Tibial artery (tissue), 4 donors: ENCODE data around the gene ANKRD34A.

Experiments
- DNase-seq, 2 donors: peaks; one replicate each; pipeline ENCODE4 v3.0.0-alpha.2; 2019
- H3K27ac ChIP-seq, 2 donors: fragments of 200-600 bp; sonication (generic) in 1 of 2; 1 replicate in 1 of 2; 2 replicates in 1 of 2; pipeline ENCODE4 v1.5.1; 2018 to 2019; ENCODE audit warnings: mild to moderate bottlenecking in 1 of 2
- H3K27me3 ChIP-seq, 2 donors: fragments of 200-600 bp; sonication (generic) in 1 of 2; one replicate each; pipeline versions ENCODE4 v1.5.1 to v1.6.0; 2016 to 2019
- H3K36me3 ChIP-seq, 3 donors: fragments of 200-600 bp; sonication (generic) in 2 of 3; one replicate each; pipeline ENCODE4 v1.5.1; 2016 to 2019; ENCODE audit warnings: mild to moderate bottlenecking in 2 of 3
- H3K4me1 ChIP-seq, 4 donors: fragments of 200-600 bp; sonication (generic) in 2 of 4; 1 replicate in 3 of 4; 2 replicates in 1 of 4; pipeline ENCODE4 v1.5.1; 2016 to 2019
- H3K4me3 ChIP-seq, 2 donors: fragments of 200-600 bp; sonication (generic) in 1 of 2; 1 replicate in 1 of 2; 2 replicates in 1 of 2; pipeline ENCODE4 v1.5.1; 2018 to 2019; ENCODE audit warnings: mild to moderate bottlenecking in 2 of 2
- H3K9me3 ChIP-seq, 3 donors: fragments of 200-600 bp; sonication (generic) in 1 of 3; one replicate each; pipeline ENCODE4 v1.5.1; 2016 to 2019
- CTCF ChIP-seq, 2 experiments: fragments of 200-600 bp in 1 of 2; fragments of 450-650 bp in 1 of 2; IDR thresholded peaks; one replicate each; pipeline ENCODE4 v1.5.1; 2017 to 2019; ENCODE audit warnings: antibody characterized with exemption in 2 of 2, mild to moderate bottlenecking in 1 of 2, moderate library complexity in 1 of 2
- intact Hi-C: fragments of 100-400 bp; cut with DNase I; formaldehyde crosslinking; loops from one replicate; pipeline ENCODE4 v1.15.0; 2023; ENCODE audit warnings: low total_unique reads

The ANKRD34A gene

GRCh38 chr1:146007489-146008133 lies 43.2 kb upstream of the ANKRD34A start:
- H3K4me1 ChIP-seq = peaks cover 0 to 23% (median 13%) of the 10 kb centered on the region in 4 donors
- H3K27me3 ChIP-seq = no peaks in the 10 kb centered on the region
- H3K27ac ChIP-seq = peak overlapping the region; percentile 64 to 73
- intact Hi-C loops = loop anchor here (2.0 kb wide), 1 partner anchor 31 kb away; no protein-coding TSS in a partner anchor
- H3K9me3 ChIP-seq = no peaks in the 10 kb centered on the region
- H3K36me3 ChIP-seq = no peaks in the 10 kb centered on the region
- H3K4me3 ChIP-seq = no peak overlapping the region
- TF ChIP-seq CTCF (IDR thresholded peaks at IDR 0.05) = no peak
- DNase-seq = no peak

DNA sequence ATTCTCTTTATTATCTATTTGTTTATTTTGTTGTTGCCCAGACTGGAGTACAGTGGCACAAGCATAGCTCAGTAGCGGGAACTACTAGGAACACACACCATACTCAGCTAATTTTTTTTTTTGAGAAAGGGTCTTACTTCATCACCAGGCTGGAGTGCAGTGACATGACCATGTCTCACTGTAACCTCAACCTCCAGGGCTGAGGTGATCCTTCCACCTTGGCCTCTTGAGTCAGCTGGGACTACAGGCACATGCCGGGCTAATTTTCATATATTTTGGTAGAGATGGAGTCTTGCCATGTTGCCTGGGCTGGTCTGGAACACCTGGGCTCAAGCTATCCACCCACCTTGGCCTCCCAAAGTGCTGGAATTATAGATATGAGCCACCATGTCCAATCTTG lies 37.3 kb upstream of the ANKRD34A start:
- H3K4me1 ChIP-seq = peaks cover 0 to 57% (median 42%) of the 10 kb centered on the region in 4 donors
- no peak for TF ChIP-seq CTCF (IDR thresholded peaks at IDR 0.05)
- H3K36me3 ChIP-seq = no peaks in the 10 kb centered on the region
- intact Hi-C loops = no loop called here
- H3K27ac ChIP-seq = peak overlapping the region in 1 of 2 donors; percentile 21
- peak in 1 of 2 donors; percentile 17 for DNase-seq
- H3K27me3 ChIP-seq = no peaks in the 10 kb centered on the region
- no peaks in the 10 kb centered on the region for H3K9me3 ChIP-seq
- H3K4me3 ChIP-seq = no peak overlapping the region

- Histone ChIP-seq H3K9me3 (no peaks in the 10 kb centered on the region), H3K4me1 (peaks cover 0 to 46% (median 33%) of the 10 kb centered on the region in 4 donors), H3K27me3 (no peaks in the 10 kb centered on the region), H3K27ac (peak overlapping the region; percentile 85 to 90), H3K4me3 (peak overlapping the region; percentile 0 to 1), H3K36me3 (peaks cover 8 to 15% (median 12%) of the 10 kb centered on the region in 3 donors)
- intact Hi-C loops = no loop called here
- TF ChIP-seq CTCF (IDR thresholded peaks at IDR 0.05) = no peak
- peak; percentile 61 to 78 for DNase-seq
Measured at GRCh38 chr1:145999321-146000024, 35.1 kb upstream of the ANKRD34A start.

DNA sequence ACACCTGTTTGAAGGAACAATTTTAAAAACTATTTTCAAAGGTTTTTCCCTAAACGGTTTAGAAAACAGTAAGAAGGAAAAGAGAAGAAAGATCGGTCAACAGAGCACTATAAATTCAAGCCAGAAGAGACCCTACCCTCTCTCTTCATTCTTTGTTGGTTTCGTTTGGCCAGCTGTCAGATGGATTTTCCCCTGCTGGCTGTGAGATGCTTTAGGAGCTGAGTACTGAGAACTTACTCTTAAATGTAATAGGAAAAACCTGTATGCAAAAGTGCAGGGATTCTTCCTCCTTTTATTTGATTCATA lies 33.3 kb upstream of the ANKRD34A start:
- Histone ChIP-seq H3K4me3 (peak overlapping the region; percentile 68 to 77), H3K36me3 (peaks cover 26 to 33% (median 30%) of the 10 kb centered on the region in 3 donors), H3K9me3 (no peaks in the 10 kb centered on the region), H3K27me3 (no peaks in the 10 kb centered on the region), H3K4me1 (peaks cover 0 to 64% (median 44%) of the 10 kb centered on the region in 4 donors), H3K27ac (peak overlapping the region; percentile 85 to 90)
- peak; percentile 6 to 12 for TF ChIP-seq CTCF (IDR thresholded peaks at IDR 0.05)
- intact Hi-C loops = no loop called here
- DNase-seq = no peak

DNA sequence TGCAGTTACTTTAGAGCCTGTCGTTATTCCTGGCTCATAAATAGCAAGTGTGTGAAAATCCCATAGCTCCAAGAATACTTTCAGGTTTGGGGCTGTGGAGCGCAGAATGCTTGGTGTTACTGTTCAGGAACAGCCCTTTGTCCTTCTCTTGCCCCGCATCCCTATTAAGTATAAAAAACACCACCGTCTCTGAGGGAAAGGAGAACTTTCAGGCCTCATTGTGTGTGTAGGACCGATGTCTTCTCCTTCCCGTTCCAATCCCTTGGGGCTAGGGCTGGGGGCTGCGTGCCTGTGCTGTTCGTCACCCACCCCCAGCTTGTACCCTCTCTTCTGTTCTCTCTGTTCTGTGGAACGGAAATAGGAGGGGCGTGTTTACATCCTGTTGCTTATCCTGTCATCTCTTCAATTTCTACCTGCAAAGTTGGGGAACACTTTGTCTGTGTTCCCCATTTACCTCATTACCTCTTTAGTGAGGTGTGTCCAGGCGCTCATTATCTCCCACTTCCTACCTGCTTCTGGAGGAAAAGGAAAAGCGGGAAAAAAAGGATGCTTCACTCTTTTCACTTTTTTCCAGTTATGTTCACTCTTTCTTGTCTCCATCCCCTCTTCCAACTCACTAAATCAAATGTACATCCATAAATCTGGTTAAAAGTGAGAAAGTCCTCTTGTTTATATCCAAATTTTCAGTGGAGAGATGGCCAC lies 32.8 kb upstream of the ANKRD34A start:
- Histone ChIP-seq H3K36me3 (peaks cover 31 to 36% (median 35%) of the 10 kb centered on the region in 3 donors), H3K4me1 (peaks cover 0 to 69% (median 48%) of the 10 kb centered on the region in 4 donors), H3K4me3 (peak overlapping the region; percentile 68 to 77), H3K9me3 (no peaks in the 10 kb centered on the region), H3K27me3 (no peaks in the 10 kb centered on the region), H3K27ac (peak overlapping the region; percentile 85 to 90)
- DNase-seq = peak; percentile 66 to 74
- TF ChIP-seq CTCF (IDR thresholded peaks at IDR 0.05) = no peak
- intact Hi-C loops = no loop called here
